HFF-Myc (cell line): Measurements from ENCODE around the gene TMEM52.

ENCODE experiments used
- DNase-seq: peaks from one replicate; pipeline ENCODE4 v3.0.0-alpha.2; 2011; ENCODE audit warnings: low read depth; ENCODE audit errors: extremely low read depth
- H3K4me3 ChIP-seq: replicated peaks from 2 replicates; pipeline ENCODE4 v1.5.1; 2011; ENCODE audit warnings: low read depth, mild to moderate bottlenecking, control low read depth, low read length
- CTCF ChIP-seq: IDR thresholded peaks from 2 replicates; pipeline ENCODE4 v1.5.1; 2012; ENCODE audit warnings: mild to moderate bottlenecking, low read depth, low read length, control low read depth; ENCODE audit errors: missing control alignments

TMEM52 gene

GRCh38 chr1:1922956-1923833, 4.1 kb upstream of the TMEM52 start:
- H3K4me3 ChIP-seq, result no peak overlapping the region
- no peak for DNase-seq
- TF ChIP-seq CTCF, result no peak

- H3K4me3 ChIP-seq, result no peak overlapping the region
- no peak for DNase-seq
- TF ChIP-seq CTCF, result no peak
These were observed 3.5 kb upstream of the TMEM52 start for GRCh38 chr1:1922702-1922955.

- no peak overlapping the region for H3K4me3 ChIP-seq
- no peak for DNase-seq
- TF ChIP-seq CTCF, result no peak
These were observed 3.0 kb upstream of the TMEM52 start for GRCh38 chr1:1921901-1922701.

GRCh38 chr1:1921459-1921862, 2.4 kb upstream of the TMEM52 start:
- no peak for TF ChIP-seq CTCF
- DNase-seq, result no peak

GRCh38 chr1:1920608-1921458, 1.8 kb upstream of the TMEM52 start:
- no peak for DNase-seq
- no peak for TF ChIP-seq CTCF
- H3K4me3 ChIP-seq, result no peak overlapping the region

More at GRCh38 chr1:1921459-1921862, 2.4 kb upstream of the TMEM52 start:
- H3K4me3 ChIP-seq, result no peak overlapping the region

- TF ChIP-seq CTCF, result no peak
- H3K4me3 ChIP-seq, result no peak overlapping the region
- no peak for DNase-seq
These were observed 1.1 kb upstream of the TMEM52 start for GRCh38 chr1:1920057-1920607.
